ENCODE data around the gene GALNTL6. TPM values are rescaled to one million over a fixed set of nuclear protein-coding genes. Genes with fewer than 3 reads are reported as not detected.

GALNTL6 gene
- total and polyA plus RNA-seq, 2 experiments from 2014 or later, result 0.38 to 0.40 TPM

- H4K20me1 ChIP-seq (replicated peaks; ENCODE audit: insufficient read depth), result no peaks in the 10 kb centered on the region
- no peaks in the 10 kb centered on the region for H3K27me3 ChIP-seq (ENCODE audit: insufficient read depth)
These were observed 872.8 kb downstream of the GALNTL6 start for GRCh38 chr4:172686021-172686420.

GRCh38 chr4:172688534-172688933, 875.3 kb downstream of the GALNTL6 start:
- Histone ChIP-seq H3K9me2 (ENCODE audit: insufficient read depth) (no peaks in the 10 kb centered on the region), H3K4me2 (no peak overlapping the region), H2AFZ (no peak overlapping the region), H3K4me1 (ENCODE audit: insufficient read depth) (no peaks in the 10 kb centered on the region), H3K36me3 (ENCODE audit: insufficient read depth) (no peaks in the 10 kb centered on the region), H3F3A (replicated peaks; ENCODE audit: low read depth) (no peaks in the 10 kb centered on the region), H3K27ac (ENCODE audit: low read depth) (no peak overlapping the region), H3K79me2 (replicated peaks; ENCODE audit: insufficient read depth) (no peaks in the 10 kb centered on the region), H3K4me3 (no peak overlapping the region), H4K20me1 (replicated peaks; ENCODE audit: insufficient read depth) (no peaks in the 10 kb centered on the region), H3K27me3 (ENCODE audit: insufficient read depth) (no peaks in the 10 kb centered on the region)
- ATAC-seq, result peak; percentile 42; the same call in 2 of the 3 replicates
- Mint-ChIP-seq H3K4me1 (no peaks in the 10 kb centered on the region), H3K9me3 (peaks cover 13% of the 10 kb centered on the region), H3K27ac (no peak overlapping the region), H3K27me3 (ENCODE audit: insufficient read depth, low read depth, poor library complexity) (no peaks in the 10 kb centered on the region), H3K4me3 (no peak overlapping the region), H3K36me3 (ENCODE audit: low read depth) (peaks cover 10% of the 10 kb centered on the region; the same call in 2 of the 3 replicates)
- DNase-seq (ENCODE audit: low spot score), result no peak
- TF ChIP-seq CTCF (conservative IDR thresholded peaks at IDR 0.05; ENCODE audit: low read depth in 2 of 2) (peak; percentile 23 to 49; a peak in 2 of 4 replicates), REST (IDR thresholded peaks at IDR 0.05; ENCODE audit: unreplicated experiment) (no peak)

More at GRCh38 chr4:172686021-172686420, 872.8 kb downstream of the GALNTL6 start:
- H3K27me3 Mint-ChIP-seq (ENCODE audit: insufficient read depth, low read depth, poor library complexity), result no peaks in the 10 kb centered on the region
- H3K79me2 ChIP-seq (replicated peaks; ENCODE audit: insufficient read depth), result no peaks in the 10 kb centered on the region
- no peak overlapping the region for H3K4me3 Mint-ChIP-seq
- no peak overlapping the region for H2AFZ ChIP-seq
- H3K27ac Mint-ChIP-seq, result no peak overlapping the region
- peaks cover 3% of the 10 kb centered on the region; the same call in 2 of the 3 replicates for H3K9me3 Mint-ChIP-seq
- H3K4me1 Mint-ChIP-seq, result no peaks in the 10 kb centered on the region
- DNase-seq (ENCODE audit: low spot score), result no peak
- H3F3A ChIP-seq (replicated peaks; ENCODE audit: low read depth), result no peaks in the 10 kb centered on the region
- no peaks in the 10 kb centered on the region for H3K36me3 ChIP-seq (ENCODE audit: insufficient read depth)
- TF ChIP-seq NANOG (IDR thresholded peaks at IDR 0.05; ENCODE audit: borderline replicate concordance) (no peak), ETS1 (IDR thresholded peaks at IDR 0.05) (no peak), CREB1 (CRISPR knock-in tag; IDR thresholded peaks at IDR 0.05; ENCODE audit: low read depth) (no peak), CTCF (conservative IDR thresholded peaks at IDR 0.05; ENCODE audit: low read depth in 2 of 2) (no peak)
- no peaks in the 10 kb centered on the region for H3K9me2 ChIP-seq (ENCODE audit: insufficient read depth)
- peaks cover 4% of the 10 kb centered on the region; the same call in 2 of the 3 replicates for H3K36me3 Mint-ChIP-seq (ENCODE audit: low read depth)
- no peak for ATAC-seq
- no peaks in the 10 kb centered on the region for H3K4me1 ChIP-seq (ENCODE audit: insufficient read depth)
- no peak overlapping the region for H3K27ac ChIP-seq (ENCODE audit: low read depth)
- no peak overlapping the region for H3K4me2 ChIP-seq
- H3K4me3 ChIP-seq, result no peak overlapping the region
